ENCODE data around the gene SERBP1. TPM values are rescaled to one million over a fixed set of nuclear protein-coding genes. Genes with fewer than 3 reads are reported as not detected.

SERBP1 gene
- total and polyA plus RNA-seq, 2 of the 8 experiments (the other 6 are each of a cell fraction or from before 2014, with no cell fraction given) = 229 to 536 TPM

GRCh38 chr1:67437961-67438360 lies 7.8 kb upstream of the SERBP1 start:
- 86% methylated on average over 2 of the region's 2 CpGs; no CpG with 5 or more reads in 1 of the 2 experiments for WGBS, 2 experiments (ENCODE audit: extremely low coverage in 1 of 2, insufficient coverage in 1 of 2, insufficient read length in 1 of 2, insufficient replicate concordance in 2 of 2, low coverage in 1 of 2, low lambda C conversion rate in 2 of 2, missing lambda C conversion rate in 1 of 2)
- CTCF ChIA-PET (ENCODE audit: partially characterized antibody) = interaction anchor here (0.9 to 1.8 kb wide), 5 partner anchors 10 to 53 kb away, joined by 3 to 5 read pairs (median 3); no protein-coding TSS in a partner anchor
- TF ChIP-seq TAF7 (optimal IDR thresholded peaks at IDR 0.05; ENCODE audit: borderline replicate concordance, low read depth, low read length) = no peak
- TF ChIP-seq ASH2L (IDR thresholded peaks at IDR 0.05; ENCODE audit: low read length) = no peak
- TF ChIP-seq SIRT6 (IDR thresholded peaks at IDR 0.05; ENCODE audit: low read length) = no peak
- TF ChIP-seq, protein P1, sequence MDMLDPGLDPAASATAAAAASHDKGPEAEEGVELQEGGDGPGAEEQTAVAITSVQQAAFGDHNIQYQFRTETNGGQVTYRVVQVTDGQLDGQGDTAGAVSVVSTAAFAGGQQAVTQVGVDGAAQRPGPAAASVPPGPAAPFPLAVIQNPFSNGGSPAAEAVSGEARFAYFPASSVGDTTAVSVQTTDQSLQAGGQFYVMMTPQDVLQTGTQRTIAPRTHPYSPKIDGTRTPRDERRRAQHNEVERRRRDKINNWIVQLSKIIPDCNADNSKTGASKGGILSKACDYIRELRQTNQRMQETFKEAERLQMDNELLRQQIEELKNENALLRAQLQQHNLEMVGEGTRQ (IDR thresholded peaks at IDR 0.05; ENCODE audit: low read length) = no peak
- no peak for TF ChIP-seq HDAC6 (IDR thresholded peaks at IDR 0.05; ENCODE audit: low read depth, low read length)
- TF ChIP-seq NANOG (IDR thresholded peaks at IDR 0.05; ENCODE audit: insufficient read depth, low read depth, low read length, poor library complexity, severe bottlenecking) = no peak
- TF ChIP-seq SP1 (IDR thresholded peaks at IDR 0.05; ENCODE audit: low read depth, low read length) = no peak

More at GRCh38 chr1:67437961-67438360, 7.8 kb upstream of the SERBP1 start:
- Histone ChIP-seq H4K5ac (ENCODE audit: insufficient read length, low read depth, low read length) (no peak overlapping the region), H3K56ac (replicated peaks; ENCODE audit: insufficient read length, low read depth, low read length) (no peak overlapping the region), H3K23ac (ENCODE audit: insufficient read length) (no peak overlapping the region), H3K4me2 (ENCODE audit: insufficient read depth in 1 of 2, low read depth in 2 of 2, low read length in 2 of 2) (no peak overlapping the region), H3K27ac (ENCODE audit: low read depth, low read length) (no peak overlapping the region), H2BK15ac (ENCODE audit: low read length) (no peak overlapping the region), H3K79me2 (ENCODE audit: control insufficient read depth in 1 of 2, insufficient read depth in 2 of 2, low read length in 2 of 2) (no peaks in the 10 kb centered on the region), H4K8ac (ENCODE audit: extremely low read depth, insufficient read depth, low read length) (no peak overlapping the region), H2BK5ac (ENCODE audit: low read depth, low read length) (no peak overlapping the region), H3K4me1 (replicated peaks in 1 of 4; ENCODE audit: control insufficient read depth in 3 of 4, insufficient read depth in 4 of 4, low read length in 3 of 4) (peaks cover 0 to 1% (median 0%) of the 10 kb centered on the region in 4 experiments; a peak in 1 of 7 replicates), H3K27me3 (replicated peaks in 1 of 4; ENCODE audit: control insufficient read depth in 3 of 4, extremely low read depth in 1 of 4, insufficient read depth in 3 of 4, low read length in 3 of 4) (no peaks in the 10 kb centered on the region), H2BK12ac (ENCODE audit: low read depth, low read length) (no peak overlapping the region), H3K9ac (replicated peaks in 1 of 4; ENCODE audit: extremely low read depth in 1 of 4, low read depth in 3 of 4, low read length in 3 of 4) (no peak overlapping the region), H3K23me2 (ENCODE audit: low read depth, low read length) (no peaks in the 10 kb centered on the region), H4K91ac (replicated peaks; ENCODE audit: insufficient read length, low read length) (no peak overlapping the region), H4K20me1 (replicated peaks in 1 of 2; ENCODE audit: control insufficient read depth in 1 of 2, insufficient read depth in 2 of 2, low read length in 2 of 2) (no peaks in the 10 kb centered on the region), H3K36me3 (ENCODE audit: control insufficient read depth in 2 of 4, insufficient read depth in 4 of 4, low read length in 3 of 4) (no peaks in the 10 kb centered on the region), H3K18ac (ENCODE audit: extremely low read depth, low read length) (no peak overlapping the region), H3K4me3 (ENCODE audit: extremely low read depth in 1 of 4, insufficient read depth in 2 of 4, low read depth in 3 of 4, low read length in 4 of 4) (no peak overlapping the region), H3K9me3 (ENCODE audit: insufficient read depth in 2 of 2, low read depth in 1 of 2, low read length in 1 of 2) (no peaks in the 10 kb centered on the region), H2AFZ (ENCODE audit: low read length) (no peak overlapping the region), H2AK5ac (ENCODE audit: low read depth, low read length) (no peak overlapping the region), H2BK20ac (ENCODE audit: low read length) (no peak overlapping the region), H3K14ac (ENCODE audit: insufficient read length) (no peak overlapping the region), H2BK120ac (replicated peaks; ENCODE audit: low read depth, low read length) (no peak overlapping the region), H3K4ac (replicated peaks; ENCODE audit: insufficient read length, low read depth, low read length) (no peak overlapping the region), H3K79me1 (ENCODE audit: low read depth, low read length) (no peaks in the 10 kb centered on the region)
- FAIRE-seq (no peak), DNase-seq (ENCODE audit: low read depth in 1 of 2, low spot score in 2 of 2) (no peak)
- POLR2A ChIA-PET (ENCODE audit: partially characterized antibody) = interaction anchor here (1.3 to 6.6 kb wide), 2 partner anchors 8 to 15 kb away, joined by 6 to 37 read pairs; partner anchors contain the start of gene SERBP1
